IPS-NIHi11 (cell line): ENCODE results near the gene NDUFA7.
"Not testable (repeated sequence)": the region's sequence is repeated elsewhere in the genome, so short reads cannot be mapped to it uniquely, and the experiment has no call there.

ENCODE experiments used
- DNase-seq: peaks from one replicate; pipeline ENCODE4 v3.0.0; 2012; ENCODE audit warnings: mixed read lengths, low spot score

Gene NDUFA7

DNA sequence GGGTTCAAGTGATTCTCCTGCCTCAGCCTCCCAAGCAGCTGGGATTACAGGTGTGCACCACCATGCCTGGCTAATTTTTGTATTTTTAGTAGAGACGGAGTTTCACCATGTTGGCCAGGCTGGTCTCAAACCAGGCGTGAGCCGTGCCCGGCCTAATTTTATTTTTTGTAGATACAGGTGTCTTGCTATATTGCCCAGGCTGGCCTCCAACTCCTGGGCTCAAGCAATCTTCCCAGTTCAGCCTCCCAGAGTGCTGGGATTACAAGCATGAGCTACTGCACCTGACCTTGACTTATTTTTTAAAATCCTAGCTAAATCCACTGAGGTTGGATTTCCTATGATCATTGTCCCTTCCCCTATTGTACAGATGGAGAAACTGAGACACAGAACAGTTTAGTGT, 20.3 kb upstream of the NDUFA7 start:
- not testable (repeated sequence) for DNase-seq

- peak; percentile 37 for DNase-seq
Measured at GRCh38 chr19:8340341-8341096, 19.3 kb upstream of the NDUFA7 start.

GRCh38 chr19:8338835-8339234, 17.7 kb upstream of the NDUFA7 start:
- no peak for DNase-seq

GRCh38 chr19:8337728-8338127, 16.6 kb upstream of the NDUFA7 start:
- no peak for DNase-seq

DNA sequence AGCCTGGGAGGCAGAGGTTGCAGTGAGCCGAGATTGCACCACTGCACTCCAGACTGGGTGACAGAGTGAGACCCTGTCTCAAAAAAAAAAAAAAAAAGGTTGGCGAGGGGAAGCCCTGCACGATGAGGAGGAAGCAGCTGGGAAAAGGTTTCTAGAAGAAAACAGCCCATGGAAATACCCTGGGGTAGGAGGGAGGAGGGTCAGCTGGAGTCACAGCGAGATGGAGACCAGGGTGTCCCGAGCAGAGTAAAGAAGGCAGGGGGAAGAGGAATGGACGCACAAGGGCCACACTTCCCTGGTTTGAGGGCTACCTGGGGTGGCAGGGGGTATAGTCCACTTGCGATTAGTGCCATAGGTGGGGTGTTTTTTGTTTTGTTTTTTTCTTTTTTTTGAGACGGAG, 15.5 kb upstream of the NDUFA7 start:
- DNase-seq, result no peak

DNA sequence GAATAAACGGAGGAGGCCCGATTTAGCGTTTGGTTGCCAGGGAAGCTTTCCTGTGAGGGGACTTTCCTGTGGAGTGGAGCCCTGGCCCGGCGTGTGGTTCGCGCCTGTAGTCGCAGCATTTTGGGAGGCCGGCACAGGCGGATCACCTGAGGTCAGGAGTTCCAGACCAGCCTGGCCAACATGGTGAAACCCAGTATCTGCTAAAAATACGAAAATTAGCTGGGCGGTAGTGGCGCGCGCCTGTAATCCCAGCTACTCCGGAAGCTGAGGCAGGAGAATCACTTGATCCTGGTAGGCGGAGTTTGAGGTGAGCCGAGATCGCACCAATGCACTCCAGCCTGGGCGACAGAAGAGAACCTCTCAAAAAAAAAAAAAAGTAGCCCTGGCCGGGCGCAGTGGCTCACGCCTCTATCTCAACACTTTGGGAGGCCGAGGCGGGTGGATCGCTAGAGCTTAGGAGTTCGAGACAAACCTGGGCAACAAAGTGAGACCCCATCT, 14.9 kb upstream of the NDUFA7 start:
- no peak for DNase-seq

DNA sequence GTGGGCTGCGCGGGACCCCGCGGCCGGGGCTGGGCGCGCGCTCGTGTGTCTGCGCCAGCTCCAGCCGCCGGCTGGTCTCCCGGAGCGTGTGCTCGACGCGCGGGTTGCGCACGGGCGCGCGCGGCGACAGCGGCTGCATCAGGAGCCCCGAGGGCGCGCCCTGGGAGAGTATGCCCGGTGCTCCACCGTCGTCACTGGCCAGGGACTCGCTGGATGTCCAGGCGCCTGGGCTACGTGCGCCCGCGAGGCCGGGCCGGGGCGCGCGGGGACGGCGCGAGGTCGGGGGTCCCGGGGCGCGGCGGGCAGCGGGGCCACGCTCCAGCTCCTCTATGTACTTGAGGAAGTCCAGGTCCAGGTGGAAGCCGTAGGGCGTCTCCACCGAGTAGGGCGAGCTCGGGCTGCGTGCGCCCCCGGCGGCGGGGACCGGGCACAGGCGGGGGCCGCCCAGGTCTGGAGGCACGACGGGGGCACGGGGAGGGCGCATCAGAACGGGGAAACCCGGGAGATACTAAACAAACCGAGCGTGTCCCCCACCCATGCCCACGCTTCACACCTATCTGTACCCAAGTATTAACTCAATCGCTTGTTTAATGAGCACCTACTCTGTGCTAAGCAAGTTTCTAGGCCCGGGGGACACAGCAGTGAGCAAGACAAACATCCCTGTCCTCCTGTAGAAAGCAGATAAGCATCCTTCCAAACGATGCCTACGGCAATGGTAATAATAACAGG, 14.3 kb upstream of the NDUFA7 start:
- DNase-seq, result peak; percentile 56

- peak; percentile 94 for DNase-seq
Measured at GRCh38 chr19:8334458-8335342, 13.5 kb upstream of the NDUFA7 start.

GRCh38 chr19:8333767-8334457, 12.7 kb upstream of the NDUFA7 start:
- DNase-seq, result peak; percentile 57

- no peak for DNase-seq
Measured at GRCh38 chr19:8332976-8333766, 12.0 kb upstream of the NDUFA7 start.

GRCh38 chr19:8331263-8331845, 10.2 kb upstream of the NDUFA7 start:
- DNase-seq, result no peak

DNA sequence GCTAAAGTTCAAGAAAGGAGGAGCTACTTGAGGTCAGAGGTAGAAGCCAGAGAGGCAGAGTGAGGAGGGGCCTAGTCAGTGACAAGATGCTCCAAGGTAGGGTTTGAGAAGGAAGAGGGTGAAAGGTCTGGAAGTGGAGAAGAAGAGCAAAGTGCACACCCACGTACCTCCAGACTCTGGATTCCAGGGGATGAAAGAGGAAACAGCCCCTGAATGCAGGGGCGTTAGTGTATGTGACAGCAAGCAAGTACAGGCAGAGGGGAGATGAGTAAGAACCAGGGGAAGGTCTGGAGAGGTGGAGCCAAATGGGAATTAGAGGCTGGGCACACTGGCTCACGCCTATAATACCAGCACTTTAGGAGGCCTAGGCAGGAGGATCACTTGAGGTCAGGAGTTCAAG, 8.8 kb upstream of the NDUFA7 start:
- no peak for DNase-seq

DNA sequence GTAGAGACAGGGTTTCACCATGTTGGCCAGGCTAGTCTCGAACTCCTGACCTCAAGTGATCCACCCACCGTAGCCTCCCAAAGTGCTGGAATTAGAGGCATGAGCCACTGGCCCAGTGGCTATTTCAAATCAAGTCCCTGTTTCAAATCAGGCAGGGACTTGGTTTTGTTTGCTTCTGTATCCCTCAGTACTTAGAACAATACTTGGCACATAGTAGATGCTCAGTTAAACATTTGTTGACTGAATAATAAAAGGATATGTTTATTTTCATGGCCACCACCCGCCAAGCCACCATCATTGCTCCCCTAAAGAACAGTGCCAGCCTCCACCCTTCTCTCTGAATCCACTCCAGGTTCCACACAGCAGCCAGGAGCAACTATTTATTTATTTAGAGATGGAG, 4.3 kb upstream of the NDUFA7 start:
- no peak for DNase-seq

DNA sequence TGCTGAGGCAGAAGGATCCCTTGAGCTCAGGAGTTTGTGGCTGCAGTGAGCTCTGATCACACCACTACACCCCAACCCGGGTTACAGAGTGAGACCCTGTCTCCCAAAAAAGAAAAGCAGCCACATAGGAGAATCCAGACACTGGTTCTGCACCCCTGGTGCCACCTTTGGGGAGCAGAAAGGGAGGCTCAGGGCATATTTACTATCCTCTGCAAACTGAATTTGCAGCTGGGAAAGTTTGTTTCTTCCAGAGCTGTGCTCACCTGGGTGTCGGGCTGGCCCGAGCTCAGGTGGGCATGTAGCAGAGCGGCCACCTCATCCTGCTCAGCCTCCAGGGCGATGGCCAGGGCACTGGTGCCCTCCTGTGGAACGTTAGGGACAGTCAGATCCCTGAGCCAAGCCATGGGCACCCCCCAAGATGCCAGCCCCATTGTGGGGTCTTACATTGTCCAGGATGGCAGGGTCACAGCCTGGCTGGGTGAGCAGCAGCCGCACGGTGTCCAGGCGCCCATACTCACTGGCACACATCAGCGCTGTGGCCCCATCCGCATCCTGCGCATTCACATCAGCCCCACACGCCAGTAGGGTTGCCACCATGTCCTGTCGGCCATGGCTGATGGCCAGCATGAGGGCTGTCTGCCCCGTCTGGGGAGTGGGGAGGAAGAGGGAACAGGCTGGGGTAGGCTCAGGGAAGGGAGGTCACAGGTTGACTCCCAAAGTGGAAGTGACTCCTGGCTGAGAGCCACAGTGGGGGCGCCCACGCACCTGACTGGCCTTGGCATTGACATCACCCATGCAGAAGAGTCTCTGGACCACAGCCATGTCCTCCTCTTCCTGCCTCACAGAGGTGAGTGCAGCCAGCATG, 3.2 kb upstream of the NDUFA7 start:
- no peak for DNase-seq

- DNase-seq, result no peak
Measured at GRCh38 chr19:8323781-8324185, 2.6 kb upstream of the NDUFA7 start.

DNA sequence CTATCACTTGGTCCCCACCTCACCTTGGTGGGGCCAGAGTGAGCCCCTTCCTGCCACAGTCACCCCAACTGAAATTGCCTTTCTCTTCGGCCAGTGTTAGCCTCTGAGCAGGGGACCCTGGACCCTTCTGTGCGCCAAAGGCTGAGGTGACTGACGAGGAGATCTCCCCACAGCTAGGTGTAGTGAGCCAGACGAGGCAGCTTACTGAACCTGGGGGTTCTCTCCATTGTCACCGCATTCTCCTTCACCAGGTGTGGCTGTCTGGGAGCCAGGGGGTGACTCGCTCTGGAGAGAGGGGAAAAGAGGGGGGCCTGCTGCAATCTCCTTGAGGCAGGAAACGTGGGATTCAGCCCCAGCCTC, 1.4 kb upstream of the NDUFA7 start:
- DNase-seq, result no peak

- no peak for DNase-seq
Measured at GRCh38 chr19:8321986-8322637, 937 bp upstream of the NDUFA7 start.

GRCh38 chr19:8320564-8321066, 560 bp downstream of the NDUFA7 start:
- no peak for DNase-seq
